Measurements from ENCODE around the gene HECA.
"Not testable (repeated sequence)": the region's sequence is repeated elsewhere in the genome, so short reads cannot be mapped to it uniquely, and the experiment has no call there.

The HECA gene

DNA sequence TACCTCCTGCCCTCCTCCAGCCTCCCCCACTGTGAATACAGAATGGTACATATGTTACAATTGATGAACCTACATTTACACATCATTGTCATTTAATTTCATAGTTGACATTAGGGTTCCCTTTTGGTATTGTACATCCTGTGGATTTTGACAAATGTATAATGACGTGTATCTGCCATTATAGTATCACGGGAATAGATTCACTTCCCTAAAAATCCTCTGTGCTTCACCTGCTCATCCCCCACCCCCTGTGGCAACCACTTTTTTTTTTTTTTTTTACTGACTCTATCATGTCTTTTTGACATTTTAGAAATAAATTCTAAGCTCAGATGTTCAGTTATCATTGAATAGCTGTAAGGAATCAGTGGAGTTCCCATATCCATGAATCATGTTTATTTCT is 30.4 kb downstream of the HECA start:
- DNase-seq, result peak; percentile 16

DNA sequence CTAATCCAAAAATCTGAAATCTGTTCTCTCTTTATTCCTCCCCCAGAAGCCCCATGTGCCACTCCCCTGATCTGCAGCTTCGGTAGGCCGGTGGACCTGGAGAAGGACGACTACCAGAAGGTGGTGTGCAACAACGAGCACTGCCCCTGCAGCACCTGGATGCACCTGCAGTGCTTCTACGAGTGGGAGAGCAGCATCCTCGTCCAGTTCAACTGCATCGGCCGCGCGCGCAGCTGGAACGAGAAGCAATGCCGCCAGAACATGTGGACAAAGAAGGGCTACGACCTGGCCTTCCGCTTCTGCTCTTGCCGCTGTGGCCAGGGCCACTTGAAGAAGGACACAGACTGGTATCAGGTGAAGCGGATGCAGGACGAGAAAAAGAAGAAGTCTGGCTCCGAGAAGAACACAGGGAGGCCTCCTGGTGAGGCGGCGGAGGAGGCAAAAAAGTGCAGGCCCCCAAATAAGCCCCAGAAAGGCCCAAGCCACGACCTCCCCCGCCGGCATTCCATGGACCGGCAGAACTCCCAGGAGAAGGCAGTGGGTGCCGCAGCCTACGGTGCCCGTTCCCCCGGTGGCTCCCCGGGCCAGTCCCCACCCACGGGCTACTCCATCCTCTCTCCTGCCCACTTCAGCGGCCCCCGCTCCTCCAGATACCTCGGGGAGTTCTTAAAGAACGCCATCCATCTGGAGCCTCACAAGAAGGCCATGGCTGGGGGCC is 31.5 kb downstream of the HECA start:
- no peak for DNase-seq

DNA sequence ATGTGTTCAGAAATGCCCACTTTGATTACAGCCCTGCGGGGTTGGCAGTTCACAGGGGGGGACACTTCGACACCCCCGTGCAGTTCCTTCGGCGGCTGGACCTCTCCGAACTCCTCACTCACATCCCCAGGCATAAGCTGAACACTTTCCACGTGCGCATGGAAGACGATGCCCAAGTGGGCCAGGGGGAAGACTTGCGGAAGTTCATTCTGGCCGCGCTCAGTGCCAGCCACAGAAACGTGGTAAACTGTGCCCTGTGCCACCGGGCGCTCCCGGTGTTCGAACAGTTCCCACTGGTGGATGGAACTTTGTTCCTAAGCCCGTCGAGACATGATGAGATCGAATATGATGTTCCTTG is 32.1 kb downstream of the HECA start:
- DNase-seq, result no peak

DNA sequence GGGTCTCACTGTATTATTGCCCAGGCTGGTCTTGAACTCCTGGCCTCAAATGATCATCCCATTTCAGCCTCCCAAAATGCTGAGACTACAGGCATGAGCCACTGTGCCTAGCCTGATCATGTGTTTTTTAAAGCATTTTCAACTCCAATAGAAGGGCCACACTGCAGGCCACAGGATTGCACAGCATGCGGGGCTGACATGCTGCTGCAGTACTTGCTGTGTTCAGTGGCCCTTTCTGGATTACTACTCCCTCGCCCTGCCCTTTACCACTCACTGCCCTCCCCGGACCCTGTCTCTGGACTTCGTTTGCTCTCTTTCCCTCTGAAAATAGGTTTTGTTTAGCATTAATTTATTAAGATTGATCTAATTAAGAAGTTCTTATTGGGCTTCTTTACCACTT is 37.3 kb downstream of the HECA start:
- no peak for DNase-seq

DNA sequence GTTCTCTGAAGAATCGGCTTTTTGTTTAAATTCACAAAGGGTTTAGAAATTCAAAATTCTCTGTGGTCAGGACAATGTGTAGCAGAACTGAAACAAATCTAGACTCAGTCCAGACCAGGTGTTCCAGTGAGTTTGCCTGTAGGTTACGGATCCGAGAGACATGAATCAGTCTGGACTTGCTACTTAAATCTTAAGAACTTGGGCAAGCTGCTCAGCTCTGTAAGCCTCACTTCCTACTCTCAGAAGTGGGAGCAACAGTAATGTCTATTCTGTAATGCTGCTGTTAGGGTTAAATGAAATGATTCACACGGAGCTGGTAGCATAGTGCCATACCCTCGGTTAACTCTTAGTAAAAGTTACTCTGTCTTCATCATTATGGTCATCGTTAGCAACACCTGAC is 37.7 kb downstream of the HECA start:
- no peak for DNase-seq

DNA sequence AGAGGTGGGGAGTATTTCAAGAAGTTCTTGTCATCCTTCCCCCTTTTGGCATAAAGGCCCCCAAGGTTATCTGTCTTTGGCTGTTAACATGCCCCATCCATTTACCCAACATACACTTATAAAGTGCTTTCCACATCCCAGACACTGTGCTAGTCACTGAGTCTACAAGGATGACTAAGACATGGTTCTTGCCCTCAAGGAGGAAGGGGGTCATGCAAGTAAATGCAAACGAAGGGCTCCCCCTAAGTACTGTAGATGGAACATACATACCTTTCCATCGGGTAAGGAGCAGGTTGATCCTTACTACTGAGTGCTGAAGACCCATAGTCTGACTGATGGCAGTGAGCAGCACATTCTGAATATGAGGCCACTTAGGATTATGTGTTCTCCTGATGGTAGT is 38.3 kb downstream of the HECA start:
- DNase-seq, result peak; percentile 12

DNA sequence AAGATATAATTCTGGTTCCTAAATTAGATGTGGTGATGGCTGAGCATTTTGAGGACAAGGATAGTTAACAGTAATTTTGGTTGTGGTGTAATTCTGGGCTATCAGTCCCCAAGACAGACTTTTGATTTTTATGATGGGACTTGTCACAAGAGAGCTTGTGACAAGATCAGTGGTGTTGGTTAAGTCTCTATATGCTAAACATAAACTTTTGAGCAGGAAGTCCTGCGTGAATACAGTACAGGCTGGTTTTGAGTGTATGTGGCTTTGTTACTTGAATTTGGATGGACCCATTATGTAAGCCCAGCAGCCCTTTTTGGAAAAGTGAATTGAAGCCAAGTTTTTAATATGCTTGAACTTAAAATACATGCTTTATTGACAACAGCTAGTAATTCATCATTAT is 38.9 kb downstream of the HECA start:
- no peak for DNase-seq

DNA sequence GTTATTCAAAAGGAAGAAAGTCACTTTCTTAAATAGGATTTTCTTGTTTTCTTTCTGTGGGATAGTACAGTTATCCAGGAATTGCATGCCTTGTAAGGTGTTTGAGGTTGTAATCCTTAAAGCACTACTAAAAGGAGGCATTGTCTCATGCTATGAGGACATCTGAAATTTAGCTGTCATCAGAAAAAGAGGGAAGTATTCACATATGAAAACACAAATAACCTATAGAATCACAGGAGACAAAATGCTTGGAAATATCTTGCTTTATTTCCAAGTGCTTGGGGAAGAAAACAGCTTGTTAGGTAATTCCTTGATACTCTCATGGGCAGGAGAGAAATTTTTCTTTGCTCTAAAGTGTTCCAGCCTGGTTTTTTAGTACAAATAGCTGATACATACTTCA is 40.1 kb downstream of the HECA start:
- DNase-seq, result no peak

DNA sequence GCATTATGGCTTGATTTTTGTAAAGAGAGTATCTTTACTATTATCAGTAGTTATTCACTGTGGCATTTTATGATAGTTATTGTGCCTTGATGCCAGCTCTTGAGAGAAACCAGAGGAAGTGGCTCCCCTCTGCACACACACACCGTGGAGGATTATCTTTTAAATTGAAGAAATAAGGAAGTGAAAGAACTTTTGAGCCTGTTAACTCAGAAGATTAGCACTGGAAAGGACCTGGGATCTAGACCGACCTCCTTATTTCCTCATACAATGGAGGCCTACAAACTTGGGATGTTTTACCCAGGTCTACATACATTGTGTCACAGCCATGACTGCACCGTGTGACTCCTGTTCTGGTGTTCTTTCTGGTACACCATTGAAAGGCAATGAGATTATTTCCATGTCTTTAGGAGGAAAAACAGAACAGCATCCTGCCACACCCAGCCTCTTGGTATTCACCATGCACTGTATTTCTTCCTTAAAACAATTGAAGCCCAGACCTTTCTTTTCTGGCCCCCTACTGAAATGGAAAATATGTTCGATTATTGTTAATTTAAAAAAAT is 40.6 kb downstream of the HECA start:
- no peak for DNase-seq

DNA sequence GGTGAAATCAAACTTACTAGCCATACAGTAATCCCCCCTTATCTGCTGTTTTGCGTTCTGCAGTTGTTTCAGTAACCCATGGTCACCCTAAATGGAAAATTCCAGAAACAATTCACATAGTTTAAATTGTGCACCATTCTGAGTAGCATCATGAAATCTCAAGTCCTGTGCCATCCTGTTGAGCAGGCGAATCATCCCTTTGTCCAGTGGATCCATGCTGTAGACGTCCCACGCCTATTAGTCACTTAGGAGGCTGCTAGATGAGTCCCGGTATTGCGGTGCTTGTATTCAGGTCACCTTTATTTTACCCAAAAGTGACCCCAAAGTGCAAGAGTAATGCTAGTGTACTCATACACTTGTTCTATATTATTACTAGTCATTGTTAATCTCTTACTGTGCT is 46.4 kb downstream of the HECA start:
- DNase-seq, result no peak

DNA sequence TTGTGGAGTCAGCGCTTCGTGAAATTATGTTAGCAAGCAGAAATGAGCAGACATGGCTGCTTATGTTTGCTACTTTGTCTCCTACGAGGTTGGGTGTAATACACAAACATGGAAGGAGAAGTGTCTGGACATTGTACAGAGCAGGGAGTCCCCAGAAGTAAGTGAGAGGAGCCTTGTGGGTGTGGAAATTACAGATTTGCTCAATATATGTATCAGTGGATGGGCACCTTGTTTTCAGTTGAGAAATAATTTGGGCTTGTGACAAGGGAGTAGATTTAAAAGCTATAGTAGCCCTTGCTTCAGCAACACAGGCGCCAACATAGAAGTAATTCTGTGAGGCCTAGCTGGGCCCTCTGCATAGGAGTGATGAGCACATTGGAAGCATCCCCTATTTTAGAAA is 49.2 kb downstream of the HECA start:
- DNase-seq, result no peak

DNA sequence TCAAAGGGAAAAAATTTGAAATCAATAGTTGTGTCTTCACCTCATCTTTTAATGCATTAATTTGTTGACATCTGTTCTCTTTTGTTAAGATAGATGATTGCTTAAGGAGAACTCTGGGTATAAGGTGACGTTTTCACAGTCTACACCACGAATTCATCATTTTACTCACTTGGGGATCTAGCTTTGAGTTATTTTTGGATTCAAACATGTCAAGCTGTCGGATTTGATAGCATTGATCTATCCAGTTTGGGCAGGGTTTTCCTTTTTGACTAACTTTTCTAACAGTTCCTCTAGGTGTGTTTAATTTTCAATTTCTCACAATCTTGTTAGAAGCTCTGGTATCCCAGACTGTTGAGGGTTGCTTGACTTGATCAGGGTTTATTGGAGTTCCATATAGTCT is 49.6 kb downstream of the HECA start:
- DNase-seq, result no peak

DNA sequence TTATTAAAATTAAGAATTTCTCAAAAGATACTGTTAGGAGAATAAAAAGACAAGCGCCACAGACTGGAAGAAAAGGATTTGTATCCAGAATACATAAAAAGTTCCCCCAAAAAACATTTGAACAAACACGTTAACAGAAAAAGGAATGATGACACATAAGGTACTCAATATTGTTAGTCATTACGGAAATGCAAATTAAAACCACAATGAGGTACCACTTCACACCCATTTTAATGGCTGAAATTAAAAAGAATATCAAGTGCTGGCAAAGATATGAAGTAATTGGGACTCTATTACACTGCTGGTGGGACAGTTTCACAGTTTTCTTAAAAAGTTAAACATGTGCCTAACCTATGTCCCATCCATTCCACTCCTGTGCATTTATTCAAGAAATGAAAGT is 51.4 kb downstream of the HECA start:
- no peak for DNase-seq

DNA sequence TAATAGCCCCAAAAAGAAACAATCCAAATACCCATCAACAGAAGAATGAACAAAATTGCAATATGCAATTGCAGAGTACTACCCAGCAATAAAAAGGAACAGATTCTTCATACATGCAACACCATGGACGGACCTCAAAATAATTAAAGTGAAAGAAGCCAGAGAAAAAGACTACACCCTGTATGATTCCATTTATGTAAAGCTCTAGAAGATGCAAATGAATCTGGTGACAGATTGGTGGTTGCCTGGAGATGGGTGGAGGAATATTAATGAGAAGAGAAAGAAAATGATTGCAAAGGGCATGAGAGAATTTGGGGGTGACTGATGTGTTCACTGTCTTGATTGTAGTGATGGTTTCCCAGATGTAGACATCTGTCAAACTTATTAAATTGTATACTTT is 51.8 kb downstream of the HECA start:
- no peak for DNase-seq

DNA sequence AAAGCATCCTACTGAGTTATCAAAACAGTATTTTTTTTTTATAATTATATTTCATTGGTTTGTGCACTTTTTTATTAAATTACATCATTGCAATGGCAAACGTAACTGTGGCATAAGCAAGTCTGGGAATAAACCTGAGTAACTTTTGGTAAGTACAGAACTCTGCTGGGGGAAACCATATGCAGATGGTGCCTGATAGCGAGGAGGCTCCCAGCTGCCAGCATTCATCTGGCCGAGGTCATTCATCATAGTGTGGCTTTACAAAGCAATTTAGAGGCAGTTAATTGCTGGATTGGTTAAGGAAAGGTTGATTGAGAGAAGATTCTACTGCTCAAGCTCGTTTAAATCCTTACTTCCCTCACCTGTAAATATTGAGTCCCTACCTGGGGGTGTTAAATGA is 52.6 kb downstream of the HECA start:
- DNase-seq, result peak; percentile 80

DNA sequence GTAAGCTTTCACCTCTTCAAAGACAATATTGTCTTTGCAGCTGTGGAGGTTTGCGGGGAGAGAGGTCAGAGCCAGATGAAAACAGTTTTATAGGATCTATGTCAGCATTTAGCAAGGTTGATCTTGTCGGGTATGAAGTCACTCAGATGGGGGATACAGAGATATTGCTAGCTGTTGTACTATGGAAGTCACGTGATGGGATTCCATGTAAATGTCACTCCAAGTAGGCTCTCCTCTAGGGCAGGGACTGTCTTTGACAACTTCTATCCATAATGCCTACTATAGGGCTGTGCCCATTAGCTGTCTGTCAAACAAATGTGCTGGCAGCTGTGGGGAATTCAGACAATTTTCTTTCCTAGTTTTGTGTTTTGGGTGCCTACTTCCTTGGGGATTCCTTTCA is 54.8 kb downstream of the HECA start:
- DNase-seq, result no peak

DNA sequence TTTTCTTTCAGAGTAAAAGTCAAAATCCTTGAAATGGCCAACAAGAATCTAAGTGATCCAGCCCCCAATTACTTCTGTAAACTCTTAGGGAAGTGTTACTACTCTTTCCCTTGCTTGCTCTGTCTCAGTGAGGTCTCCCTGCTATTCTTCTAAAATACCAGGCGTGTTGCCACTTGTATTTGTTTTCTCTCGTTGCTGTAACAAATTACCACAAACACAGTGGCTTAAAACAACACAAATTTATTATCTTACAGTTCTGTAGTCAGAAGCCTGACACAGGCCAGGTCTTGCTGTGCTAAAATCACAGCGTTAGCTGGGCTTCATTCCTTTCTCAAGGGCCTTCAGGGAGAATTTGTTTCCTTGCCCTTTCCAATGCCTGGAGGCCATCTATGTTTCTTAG is 59.9 kb downstream of the HECA start:
- no peak for DNase-seq

DNA sequence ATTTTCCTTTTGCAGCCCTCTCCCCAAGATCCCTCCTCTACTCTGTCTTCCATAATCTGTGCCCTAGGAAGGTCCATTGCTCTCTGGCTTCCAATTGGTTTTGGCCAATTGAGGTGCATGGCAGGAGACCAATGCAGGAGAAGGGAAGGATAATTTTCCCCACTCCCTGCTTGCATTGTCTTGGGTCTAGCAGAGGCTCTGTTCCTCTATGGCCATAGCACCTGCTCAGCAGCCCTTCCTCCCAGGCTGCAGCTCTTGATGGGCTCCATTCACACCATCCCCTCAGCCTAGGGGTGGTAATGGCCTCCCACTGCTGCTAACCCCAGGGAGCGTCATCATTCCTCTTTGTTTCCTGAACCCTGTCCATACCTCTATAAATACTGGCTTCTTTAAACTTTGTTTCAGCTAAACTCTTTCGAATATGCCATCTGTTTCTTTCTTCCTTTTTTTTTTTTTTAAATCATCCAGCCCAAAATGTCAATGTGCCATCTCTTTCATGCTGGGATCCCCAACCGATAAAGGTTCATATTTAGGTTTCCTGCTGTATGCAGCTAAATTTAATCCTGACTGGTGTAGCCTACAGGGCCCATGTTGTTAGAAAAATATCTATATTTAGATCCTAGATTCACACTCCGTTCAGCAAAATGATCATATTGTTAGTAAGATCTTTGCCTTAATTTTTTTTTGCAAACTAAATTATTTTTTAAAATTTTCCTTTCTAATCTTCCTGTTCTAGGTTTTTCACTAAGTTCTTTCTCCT is 63.8 kb downstream of the HECA start:
- peak; percentile 99 for DNase-seq

DNA sequence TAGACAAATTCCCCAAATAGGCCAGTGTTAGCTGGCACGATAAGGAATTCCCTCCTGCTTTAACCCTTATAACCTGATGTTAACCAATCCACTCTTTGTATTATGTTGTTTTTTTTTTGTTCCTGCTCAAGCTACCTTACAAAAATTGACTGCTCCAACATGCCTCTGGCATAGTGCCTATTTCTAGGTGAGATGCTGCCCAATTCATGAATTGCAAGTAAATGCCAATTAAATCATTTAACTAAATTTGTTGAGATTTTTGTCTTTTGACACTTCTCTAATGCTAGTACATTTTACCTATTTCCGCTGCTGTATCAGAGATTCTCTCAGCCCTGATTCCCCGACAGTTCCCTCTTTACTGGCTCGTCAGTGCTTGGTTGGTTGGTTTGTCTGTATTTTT is 66.5 kb downstream of the HECA start:
- no peak for DNase-seq

DNA sequence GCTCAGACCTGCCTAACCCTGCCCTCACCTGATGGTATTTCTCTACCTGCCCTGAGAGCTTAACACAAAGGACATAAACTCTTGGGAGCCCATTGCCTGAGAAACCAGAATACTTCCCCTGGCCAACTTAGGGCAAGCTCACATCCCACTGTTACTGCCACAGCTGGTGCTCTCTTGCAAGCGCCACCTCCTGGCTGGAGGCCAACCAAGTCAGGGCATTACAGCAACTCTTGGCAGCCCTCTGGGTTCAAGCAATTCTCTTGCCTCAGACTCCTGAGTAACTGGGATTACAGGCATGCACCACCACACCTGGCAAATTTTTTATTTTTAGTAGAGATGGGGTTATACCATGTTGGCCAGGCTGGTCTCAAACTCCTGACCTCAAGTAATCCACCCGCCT is 70.1 kb downstream of the HECA start:
- no peak for DNase-seq

DNA sequence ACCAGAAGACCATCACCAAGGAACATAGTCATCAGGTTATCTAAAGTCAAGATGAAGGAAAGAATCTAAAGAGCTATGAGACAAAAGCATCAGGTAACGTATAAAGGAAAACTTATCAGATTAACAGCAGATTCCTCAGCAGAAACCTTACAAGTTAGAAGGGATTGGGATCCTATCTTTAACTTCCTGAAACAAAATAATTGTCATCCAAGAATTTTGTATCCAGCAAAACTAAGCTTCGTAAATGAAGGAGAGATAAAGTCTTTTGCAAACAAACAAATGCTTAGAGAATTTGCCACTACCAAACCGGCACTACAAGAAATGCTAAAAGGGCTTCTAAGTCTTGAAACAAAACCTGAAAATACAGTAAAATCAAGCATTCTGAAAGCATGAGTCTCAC is 71.0 kb downstream of the HECA start:
- DNase-seq, result no peak

DNA sequence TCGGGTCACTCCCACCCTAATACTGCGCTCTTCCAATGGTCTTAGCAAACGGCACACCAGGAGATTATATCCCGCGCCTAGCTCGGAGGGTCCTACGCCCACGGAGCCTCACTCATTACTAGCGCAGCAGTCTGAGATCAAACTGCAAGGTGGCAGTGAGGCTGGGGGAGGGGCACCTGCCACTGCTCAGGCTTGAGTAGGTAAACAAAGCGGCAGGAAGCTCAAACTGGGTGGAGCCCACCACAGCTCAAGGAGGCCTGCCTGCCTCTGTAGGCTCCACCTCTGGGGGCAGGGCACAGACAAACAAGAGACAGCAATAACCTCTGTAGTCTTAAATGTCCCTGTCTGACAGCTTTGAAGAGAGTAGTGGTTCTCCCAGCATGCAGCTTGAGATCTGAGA is 75.9 kb downstream of the HECA start:
- DNase-seq, result not testable (repeated sequence)

DNA sequence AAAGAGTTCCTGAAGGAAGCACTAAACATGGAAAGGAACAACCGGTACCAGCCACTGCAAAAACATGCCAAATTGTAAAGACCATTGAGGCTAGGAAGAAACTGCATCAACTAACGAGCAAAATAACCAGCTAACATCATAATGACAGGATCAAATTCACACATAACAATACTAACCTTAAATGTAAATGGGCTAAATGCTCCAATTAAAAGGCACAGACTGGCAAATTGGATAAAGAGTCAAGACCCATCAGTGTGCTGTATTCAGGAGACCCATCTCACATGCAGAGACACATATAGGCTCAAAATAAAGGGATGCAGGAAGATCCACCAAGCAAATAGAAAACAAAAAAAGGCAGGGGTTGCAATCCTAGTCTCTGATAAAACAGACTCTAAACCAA is 77.6 kb downstream of the HECA start:
- not testable (repeated sequence) for DNase-seq

DNA sequence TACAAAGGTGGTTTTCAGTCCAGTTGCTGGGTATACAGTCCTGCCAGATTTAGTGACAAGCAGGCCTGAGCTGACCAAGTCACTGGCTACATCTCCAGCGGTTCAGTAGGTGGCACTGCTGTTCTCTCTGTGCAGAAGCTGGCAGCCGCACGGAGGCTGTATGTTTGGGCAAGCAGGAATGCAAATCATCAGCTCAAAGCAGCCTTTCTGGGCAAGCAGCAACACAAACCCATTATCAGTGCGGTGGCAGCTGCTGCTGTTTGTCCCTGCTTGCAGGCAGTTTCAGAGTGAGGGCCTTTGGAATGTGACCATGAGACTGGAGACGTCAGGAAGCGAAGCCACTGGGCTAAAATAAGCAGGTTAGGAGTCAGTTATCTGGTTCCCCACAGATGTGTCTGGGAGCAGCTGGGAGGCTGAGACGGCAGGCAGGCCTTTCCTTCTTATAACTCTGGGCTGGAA is 84.4 kb downstream of the HECA start:
- peak; percentile 98 for DNase-seq

DNA sequence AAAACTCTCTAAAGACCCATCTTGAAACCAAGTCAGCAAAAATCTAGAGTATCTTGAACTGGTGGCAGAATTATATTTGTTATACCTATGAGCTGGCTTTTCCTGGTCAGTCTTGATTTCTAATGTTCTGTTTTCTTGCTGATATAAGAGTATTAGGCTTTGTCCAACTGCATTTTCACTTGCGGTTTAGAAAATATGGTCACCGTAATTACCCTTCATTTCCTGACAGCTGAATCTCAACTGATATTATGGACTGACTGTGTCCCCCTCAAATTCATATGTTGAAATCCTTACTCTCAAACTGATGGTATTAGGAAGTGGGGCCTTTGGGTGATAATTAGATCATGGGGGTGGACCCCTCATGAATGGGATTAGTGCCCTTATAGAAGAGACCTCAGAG is 84.9 kb downstream of the HECA start:
- DNase-seq, result no peak

Measured in NCI-H146 (cell line).